Measurements from ENCODE around the gene SLC23A2. TPM values are rescaled to one million over a fixed set of nuclear protein-coding genes. Genes with fewer than 3 reads are reported as not detected.

SLC23A2 gene
- total RNA-seq, 1 experiment from 2014 or later, result 16.3 TPM

DNA sequence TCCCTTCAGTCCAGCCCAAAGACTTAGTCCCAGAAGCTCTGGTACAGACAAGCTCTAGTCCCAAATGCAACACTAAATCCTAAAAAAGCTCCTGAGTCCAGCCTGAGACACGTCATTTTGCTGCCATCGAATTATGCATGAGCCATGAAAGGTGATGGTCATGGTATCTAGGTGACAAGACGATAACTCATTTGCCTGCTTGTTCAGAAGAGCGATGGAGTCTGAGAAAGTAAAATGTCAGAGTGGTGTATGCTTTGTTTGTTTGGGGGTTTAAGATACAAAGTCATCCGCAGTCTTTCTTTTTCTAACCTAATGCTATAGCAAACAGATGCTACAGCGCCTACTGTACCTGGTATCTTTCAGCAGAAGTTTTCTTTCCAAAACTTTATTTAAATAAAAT, 54.7 kb downstream of the SLC23A2 start:
- ChIA-PET CTCF (no interaction called here), POLR2A (no interaction called here), RAD21 (ENCODE audit: low non-redundant PET in 1 of 2, low total read pairs in 2 of 2, uncharacterized antibody in 2 of 2, unreplicated experiment in 2 of 2) (no interaction called here)
- peaks cover 0 to 5% of the 10 kb centered on the region in 2 experiments; a peak in 2 of 4 replicates for H3K4me1 ChIP-seq (ENCODE audit: control insufficient read depth in 1 of 2, insufficient read depth in 2 of 2, low read length in 2 of 2)
- H3K4me3 ChIP-seq (replicated peaks in 1 of 2; ENCODE audit: low read depth in 1 of 2, low read length in 2 of 2), result no peak overlapping the region
- H3K27ac ChIP-seq (ENCODE audit: low read depth, low read length), result no peak overlapping the region
- ATAC-seq, result no peak
- H3K9ac ChIP-seq (ENCODE audit: low read length), result no peak overlapping the region
- no peak for DNase-seq (ENCODE audit: low read depth, low spot score)
- H3K27me3 ChIP-seq (ENCODE audit: insufficient read depth, low read length), result no peaks in the 10 kb centered on the region
- no peaks in the 10 kb centered on the region for H3K9me3 ChIP-seq (ENCODE audit: control insufficient read depth in 1 of 2, insufficient read depth in 1 of 2, low read depth in 1 of 2, low read length in 2 of 2)
- no peak overlapping the region for H2AFZ ChIP-seq (ENCODE audit: low read depth, low read length, poor library complexity, severe bottlenecking)
- no TSS peak for BruUV-seq (replicated peaks)
- H3K4me2 ChIP-seq (ENCODE audit: low read length), result no peak overlapping the region
- TF ChIP-seq REST (IDR thresholded peaks at IDR 0.05; ENCODE audit: low read depth), result no peak
- TF ChIP-seq SP1 (IDR thresholded peaks at IDR 0.05; ENCODE audit: low read depth), result no peak
- no peak for TF ChIP-seq ZBTB33 (IDR thresholded peaks at IDR 0.05; ENCODE audit: extremely low read depth, insufficient replicate concordance, low read length)
- no peak for TF ChIP-seq ZNF274 (IDR thresholded peaks at IDR 0.05; ENCODE audit: low read depth, low read length)
- TF ChIP-seq FOSL1 (IDR thresholded peaks at IDR 0.05; ENCODE audit: low read depth), result no peak
- TF ChIP-seq, protein P1, sequence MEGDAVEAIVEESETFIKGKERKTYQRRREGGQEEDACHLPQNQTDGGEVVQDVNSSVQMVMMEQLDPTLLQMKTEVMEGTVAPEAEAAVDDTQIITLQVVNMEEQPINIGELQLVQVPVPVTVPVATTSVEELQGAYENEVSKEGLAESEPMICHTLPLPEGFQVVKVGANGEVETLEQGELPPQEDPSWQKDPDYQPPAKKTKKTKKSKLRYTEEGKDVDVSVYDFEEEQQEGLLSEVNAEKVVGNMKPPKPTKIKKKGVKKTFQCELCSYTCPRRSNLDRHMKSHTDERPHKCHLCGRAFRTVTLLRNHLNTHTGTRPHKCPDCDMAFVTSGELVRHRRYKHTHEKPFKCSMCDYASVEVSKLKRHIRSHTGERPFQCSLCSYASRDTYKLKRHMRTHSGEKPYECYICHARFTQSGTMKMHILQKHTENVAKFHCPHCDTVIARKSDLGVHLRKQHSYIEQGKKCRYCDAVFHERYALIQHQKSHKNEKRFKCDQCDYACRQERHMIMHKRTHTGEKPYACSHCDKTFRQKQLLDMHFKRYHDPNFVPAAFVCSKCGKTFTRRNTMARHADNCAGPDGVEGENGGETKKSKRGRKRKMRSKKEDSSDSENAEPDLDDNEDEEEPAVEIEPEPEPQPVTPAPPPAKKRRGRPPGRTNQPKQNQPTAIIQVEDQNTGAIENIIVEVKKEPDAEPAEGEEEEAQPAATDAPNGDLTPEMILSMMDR (IDR thresholded peaks at IDR 0.05 in 2 of 3, conservative IDR thresholded peaks at IDR 0.05 in 1 of 3; ENCODE audit: borderline replicate concordance in 1 of 3, insufficient read depth in 1 of 3, low read depth in 2 of 3, low read length in 2 of 3), result no peak
- no peak for TF ChIP-seq CBX3 (IDR thresholded peaks at IDR 0.05; ENCODE audit: low read depth)
- no peak for TF ChIP-seq EGR1 (IDR thresholded peaks at IDR 0.05; ENCODE audit: low read depth)
- no peaks in the 10 kb centered on the region for H3K36me3 ChIP-seq (ENCODE audit: control insufficient read depth in 1 of 2, insufficient read depth in 2 of 2, low read length in 2 of 2)
- no peaks in the 10 kb centered on the region for H4K20me1 ChIP-seq (ENCODE audit: insufficient read depth)
- intact Hi-C loops (cut with micrococcal nuclease), result no loop called here
- no peaks in the 10 kb centered on the region for H3K9me2 ChIP-seq (ENCODE audit: insufficient read depth)
- peaks cover 13% of the 10 kb centered on the region; the same call in 1 of the 2 replicates for H3K79me2 ChIP-seq (ENCODE audit: insufficient read depth, low read length)
